Breast epithelium (tissue), 3 donors: ENCODE measurements around the gene VPS41.

Experiments used
- CTCF ChIP-seq, 3 donors: fragments of 450-650 bp; IDR thresholded peaks; one replicate each; pipeline ENCODE4 v1.5.1; 2016 to 2017; ENCODE audit warnings: antibody characterized with exemption in 3 of 3, mild to moderate bottlenecking in 3 of 3, moderate library complexity in 3 of 3
- POLR2A ChIP-seq: fragments of 450-650 bp; IDR thresholded peaks from one replicate; pipeline ENCODE4 v1.6.1; 2016; ENCODE audit warnings: antibody characterized with exemption, mild to moderate bottlenecking, moderate library complexity
- POLR2AphosphoS5 ChIP-seq, 3 donors: sonication (generic); formaldehyde crosslinking; IDR thresholded peaks; one replicate each; pipeline ENCODE4 v1.6.1; 2017; ENCODE audit warnings: antibody characterized with exemption in 3 of 3

- TF ChIP-seq POLR2A (no peak), CTCF (IDR thresholded peaks at IDR 0.05) (no peak), POLR2AphosphoS5 (IDR thresholded peaks at IDR 0.05) (no peak)
Observed at GRCh38 chr7:38703093-38703492, 205.9 kb downstream of the VPS41 start.
